H1 (cell line): Measurements from ENCODE around the gene COA5. TPM values are rescaled to one million over a fixed set of nuclear protein-coding genes. Genes with fewer than 3 reads are reported as not detected.

Source experiments
- CTCF ChIA-PET: fragments of 300-600 bp; sonication (Branson Sonifier 250); formaldehyde crosslinking; loops from one replicate; lab custom pipeline; 2021; ENCODE audit not compliant: partially characterized antibody; lab: Charles Lee
- POLR2A ChIA-PET: fragments of 300-600 bp; sonication (Branson Sonifier 250); formaldehyde crosslinking; loops from one replicate; lab custom pipeline; 2021; ENCODE audit warnings: inconsistent platforms; ENCODE audit not compliant: partially characterized antibody; lab: Charles Lee
- DNase-seq, 2 experiments: peaks; one replicate each; pipeline versions ENCODE4 v3.0.0 to v3.0.0-alpha.2; 2010 to 2022; ENCODE audit warnings: low spot score in 2 of 2, low read depth in 1 of 2, mixed read lengths in 1 of 2
- FAIRE-seq: peaks from 2 replicates; lab custom pipeline; 2011; peaks lifted over from hg19 to GRCh38; lab: Jason Lieb, UNC
- H2AFZ ChIP-seq: 2 replicates; pipeline ENCODE4 v1.8.1; 2012; ENCODE audit warnings: low read length, inconsistent platforms
- H2AK5ac ChIP-seq: 2 replicates; pipeline ENCODE4 v1.6.1; 2013; ENCODE audit warnings: low read depth, low read length
- H2BK120ac ChIP-seq: replicated peaks from 2 replicates; pipeline ENCODE3; 2013; ENCODE audit warnings: low read depth, low read length, inconsistent platforms
- H2BK12ac ChIP-seq: 2 replicates; pipeline ENCODE4 v1.6.1; 2013; ENCODE audit warnings: low read depth, low read length
- H2BK15ac ChIP-seq: 2 replicates; pipeline ENCODE4 v1.6.1; 2013; ENCODE audit warnings: low read length
- H2BK20ac ChIP-seq: 2 replicates; pipeline ENCODE4 v1.6.1; 2013; ENCODE audit warnings: low read length
- H2BK5ac ChIP-seq: 2 replicates; pipeline ENCODE4 v1.6.1; 2013; ENCODE audit warnings: low read depth, low read length
- H3K14ac ChIP-seq: 2 replicates; pipeline ENCODE4 v1.6.1; 2013; ENCODE audit warnings: inconsistent platforms; ENCODE audit not compliant: insufficient read length
- H3K18ac ChIP-seq: 2 replicates; pipeline ENCODE4 v1.6.1; 2013; ENCODE audit warnings: low read length; ENCODE audit errors: extremely low read depth
- H3K23ac ChIP-seq: 2 replicates; pipeline ENCODE4 v1.6.1; 2013; ENCODE audit warnings: inconsistent platforms; ENCODE audit not compliant: insufficient read length
- H3K23me2 ChIP-seq: 2 replicates; pipeline ENCODE4 v1.6.1; 2013; ENCODE audit warnings: low read depth, low read length
- H3K27ac ChIP-seq: 2 replicates; pipeline ENCODE4 v1.6.1; 2011; ENCODE audit warnings: low read depth, low read length, inconsistent platforms
- H3K27me3 ChIP-seq, 4 experiments: replicated peaks in 1 of 4; 1 replicate in 1 of 4; 2 replicates in 3 of 4; pipeline versions ENCODE4 v1.6.1 to v1.8.1; 2011 to 2013; ENCODE audit warnings: low read length in 3 of 4, mild to moderate bottlenecking in 3 of 4, inconsistent platforms in 2 of 4, mixed read lengths in 2 of 4, moderate library complexity in 1 of 4; ENCODE audit not compliant: control insufficient read depth in 3 of 4, insufficient read depth in 3 of 4; ENCODE audit errors: extremely low read depth in 1 of 4
- H3K36me3 ChIP-seq, 4 experiments: 2 replicates each; pipeline versions ENCODE4 v1.6.1 to v1.8.1; 2011 to 2013; ENCODE audit warnings: mild to moderate bottlenecking in 4 of 4, low read length in 3 of 4, moderate library complexity in 2 of 4, control low read depth in 1 of 4, inconsistent platforms in 1 of 4; ENCODE audit not compliant: insufficient read depth in 4 of 4, control insufficient read depth in 2 of 4
- H3K4ac ChIP-seq: replicated peaks from 2 replicates; pipeline ENCODE3; 2013; ENCODE audit warnings: low read length, low read depth, mixed read lengths, inconsistent platforms; ENCODE audit not compliant: insufficient read length
- H3K4me1 ChIP-seq, 4 experiments: replicated peaks in 1 of 4; 1 replicate in 1 of 4; 2 replicates in 3 of 4; pipeline versions ENCODE4 v1.6.1 to v1.8.1; 2011 to 2013; ENCODE audit warnings: low read length in 3 of 4, inconsistent platforms in 2 of 4, mixed read lengths in 1 of 4; ENCODE audit not compliant: insufficient read depth in 4 of 4, control insufficient read depth in 3 of 4
- H3K4me2 ChIP-seq, 2 experiments: 2 replicates each; pipeline versions ENCODE4 v1.6.1 to v1.8.1; 2011 to 2013; ENCODE audit warnings: low read depth in 2 of 2, low read length in 2 of 2, control low read depth in 1 of 2, inconsistent platforms in 1 of 2, mild to moderate bottlenecking in 1 of 2; ENCODE audit not compliant: insufficient read depth in 1 of 2
- H3K4me3 ChIP-seq, 4 experiments: fragments of 200-600, 300-600 bp in 1 of 4; sonication (generic), shearing (Covaris generic), sonication (Bioruptor Twin) in 1 of 4; 2 replicates each; pipeline versions ENCODE4 v1.5.1 to v1.8.1; 2011 to 2016; ENCODE audit warnings: low read length in 4 of 4, low read depth in 3 of 4, control low read depth in 2 of 4, inconsistent platforms in 2 of 4, mild to moderate bottlenecking in 2 of 4, mixed read lengths in 1 of 4, moderate library complexity in 1 of 4; ENCODE audit not compliant: insufficient read depth in 2 of 4; ENCODE audit errors: extremely low read depth in 1 of 4
- H3K56ac ChIP-seq: replicated peaks from 2 replicates; pipeline ENCODE3; 2013; ENCODE audit warnings: low read depth, mild to moderate bottlenecking, mixed read lengths, low read length, inconsistent platforms; ENCODE audit not compliant: insufficient read length
- H3K79me1 ChIP-seq: 2 replicates; pipeline ENCODE4 v1.6.1; 2013; ENCODE audit warnings: low read depth, low read length, control low read depth
- H3K79me2 ChIP-seq, 2 experiments: 2 replicates each; pipeline versions ENCODE4 v1.6.1 to v1.8.1; 2012 to 2013; ENCODE audit warnings: low read length in 2 of 2, mild to moderate bottlenecking in 2 of 2, inconsistent platforms in 1 of 2; ENCODE audit not compliant: insufficient read depth in 2 of 2, control insufficient read depth in 1 of 2
- H3K9ac ChIP-seq, 4 experiments: replicated peaks in 1 of 4; 1 replicate in 1 of 4; 2 replicates in 3 of 4; pipeline versions ENCODE4 v1.6.1 to v1.8.1; 2011 to 2013; ENCODE audit warnings: low read depth in 3 of 4, low read length in 3 of 4, control low read depth in 2 of 4, mild to moderate bottlenecking in 2 of 4, moderate library complexity in 2 of 4, inconsistent platforms in 1 of 4; ENCODE audit errors: extremely low read depth in 1 of 4
- H3K9me3 ChIP-seq, 2 experiments: 2 replicates each; pipeline versions ENCODE4 v1.6.1 to v1.8.1; 2012 to 2013; ENCODE audit warnings: mild to moderate bottlenecking in 2 of 2, moderate library complexity in 2 of 2, control low read depth in 1 of 2, inconsistent platforms in 1 of 2, low read depth in 1 of 2, low read length in 1 of 2, mixed read lengths in 1 of 2; ENCODE audit not compliant: insufficient read depth in 2 of 2
- H4K20me1 ChIP-seq, 2 experiments: replicated peaks in 1 of 2; 2 replicates each; pipeline versions ENCODE3 to v1.8.1; 2011 to 2013; ENCODE audit warnings: inconsistent platforms in 2 of 2, low read length in 2 of 2, mild to moderate bottlenecking in 1 of 2; ENCODE audit not compliant: insufficient read depth in 2 of 2, control insufficient read depth in 1 of 2
- H4K5ac ChIP-seq: 2 replicates; pipeline ENCODE4 v1.6.1; 2013; ENCODE audit warnings: low read length, low read depth, mixed read lengths, inconsistent platforms; ENCODE audit not compliant: insufficient read length
- H4K8ac ChIP-seq: 2 replicates; pipeline ENCODE4 v1.8.0; 2013; ENCODE audit warnings: mild to moderate bottlenecking, moderate library complexity, low read length, inconsistent platforms; ENCODE audit not compliant: insufficient read depth; ENCODE audit errors: extremely low read depth
- H4K91ac ChIP-seq: replicated peaks from 2 replicates; pipeline ENCODE3; 2013; ENCODE audit warnings: low read length, mixed read lengths, inconsistent platforms; ENCODE audit not compliant: insufficient read length
- ASH2L ChIP-seq: fragments of 200-600, 300-600 bp; sonication (generic); IDR thresholded peaks from one replicate; pipeline ENCODE4 v1.7.1; 2017; ENCODE audit warnings: low read length
- BRCA1 ChIP-seq: IDR thresholded peaks from 2 replicates; pipeline ENCODE4 v1.6.1; 2012; ENCODE audit warnings: low read depth, low read length, improper control_type of control experiment
- CBX8 ChIP-seq: fragments of 300-800, 300-1000 bp; sonication (generic); IDR thresholded peaks from 2 replicates; pipeline ENCODE4 v1.7.1; 2016; ENCODE audit warnings: low read depth, low read length, borderline replicate concordance
- EGR1 ChIP-seq: IDR thresholded peaks from 2 replicates; pipeline ENCODE4 v1.6.1; 2011; ENCODE audit warnings: low read depth, low read length, borderline replicate concordance
- GABPA ChIP-seq: IDR thresholded peaks from 2 replicates; pipeline ENCODE4 v1.6.1; 2011; ENCODE audit warnings: mild to moderate bottlenecking, low read length, moderate library complexity, borderline replicate concordance; ENCODE audit not compliant: insufficient read depth
- KDM1A ChIP-seq: fragments of 200-600, 300-600 bp; sonication (generic); IDR thresholded peaks from 2 replicates; pipeline ENCODE4 v1.7.1; 2016; ENCODE audit warnings: mild to moderate bottlenecking, low read length, borderline replicate concordance
- NANOG ChIP-seq: IDR thresholded peaks from 2 replicates; pipeline ENCODE4 v1.6.1; 2011; ENCODE audit warnings: low read length, low read depth, mild to moderate bottlenecking, inconsistent platforms; ENCODE audit not compliant: insufficient read depth, poor library complexity, severe bottlenecking
- POLR2A ChIP-seq, 2 experiments: IDR thresholded peaks; 1 replicate in 1 of 2; 2 replicates in 1 of 2; pipeline ENCODE4 v1.6.1; 2011; ENCODE audit warnings: low read depth in 2 of 2, low read length in 2 of 2, mild to moderate bottlenecking in 2 of 2; ENCODE audit errors: control extremely low read depth in 1 of 2
- RBBP5 ChIP-seq: IDR thresholded peaks from 2 replicates; pipeline ENCODE4 v1.7.1; 2012; ENCODE audit warnings: low read depth, mild to moderate bottlenecking, inconsistent platforms, low read length, moderate library complexity, borderline replicate concordance
- SAP30 ChIP-seq: fragments of 300-600 bp; sonication (generic); IDR thresholded peaks from 2 replicates; pipeline ENCODE4 v1.7.1; 2012; ENCODE audit warnings: low read length, moderate library complexity, mild to moderate bottlenecking, inconsistent platforms; ENCODE audit not compliant: insufficient read depth, insufficient replicate concordance
- SRF ChIP-seq: IDR thresholded peaks from 2 replicates; pipeline ENCODE4 v1.6.1; 2011; ENCODE audit warnings: mild to moderate bottlenecking, low read depth, low read length, moderate library complexity
- SUZ12 ChIP-seq: fragments of 200-600 bp; sonication (generic); IDR thresholded peaks from 2 replicates; pipeline ENCODE4 v1.6.1; 2012; ENCODE audit warnings: mild to moderate bottlenecking, inconsistent platforms, low read length, moderate library complexity, mixed read lengths
- WGBS, 2 experiments: shearing (Covaris generic) in 1 of 2; methylation state at CpG; one replicate each; pipeline versions ENCODE4 v1.1.6 to v1.1.7; 2013 to 2015; ENCODE audit warnings: low lambda C conversion rate in 2 of 2, mixed read lengths in 2 of 2, inconsistent platforms in 1 of 2, low coverage in 1 of 2, missing lambda C conversion rate in 1 of 2; ENCODE audit not compliant: insufficient replicate concordance in 2 of 2, insufficient coverage in 1 of 2, insufficient read length in 1 of 2; ENCODE audit errors: extremely low coverage in 1 of 2, missing lambda C conversion rate in 1 of 2; 5-methylcytosine and 5-hydroxymethylcytosine counted together
- polyA plus RNA-seq, 7 experiments: library from polyadenylated mRNA; depleted of rRNA in 3 of 7; stranded (reverse) in 5 of 7; unstranded in 2 of 7; fragments of >200 nt in 5 of 7; fragments of 200-250 nt in 2 of 7; gene quantifications; 1 replicate in 5 of 7; 2 replicates in 1 of 7; 4 replicates in 1 of 7; pipeline versions ENCODE4 v1.2.1 to v1.2.3, GENCODE V29; 2011 to 2013; ENCODE audit warnings: missing spikeins in 2 of 7, mixed read lengths in 2 of 7
- total RNA-seq: library from RNA; stranded (reverse); fragmentation: NEBNext Ultra II Directional; extraction: Animal tissue kit (Norgen Biotek cat#: 25700); gene quantifications from 2 replicates; pipeline ENCODE4 v1.2.1, GENCODE V29; 2021

COA5 gene
- total and polyA plus RNA-seq, 2 of the 8 experiments (the other 6 are each of a cell fraction or from before 2014, with no cell fraction given): 20.3 to 24.7 TPM

GRCh38 chr2:98654699-98655495 lies 46.6 kb upstream of the COA5 start:
- no peaks in the 10 kb centered on the region for H3K79me1 ChIP-seq
- H3K9ac ChIP-seq: no peak overlapping the region
- H3K23me2 ChIP-seq: no peaks in the 10 kb centered on the region
- no peak for DNase-seq
- no peak overlapping the region for H3K23ac ChIP-seq
- H3K18ac ChIP-seq: no peak overlapping the region
- POLR2A ChIA-PET: no interaction called here
- no peaks in the 10 kb centered on the region for H3K9me3 ChIP-seq
- no peak overlapping the region for H2BK20ac ChIP-seq
- H3K36me3 ChIP-seq: no peaks in the 10 kb centered on the region
- TF ChIP-seq BRCA1: no peak
- no peak for TF ChIP-seq KDM1A
- no peak for TF ChIP-seq NANOG
- no peak for TF ChIP-seq POLR2A (IDR thresholded peaks at IDR 0.05; ENCODE audit: control extremely low read depth in 1 of 2, low read depth in 2 of 2, low read length in 2 of 2)
- no peak for TF ChIP-seq GABPA
- no peak for TF ChIP-seq SAP30
- TF ChIP-seq SUZ12: no peak
- no peak for TF ChIP-seq CBX8
- no peak for TF ChIP-seq EGR1
- no peak for TF ChIP-seq SRF
- TF ChIP-seq RBBP5: no peak
- TF ChIP-seq ASH2L: no peak
- no peak overlapping the region for H3K56ac ChIP-seq
- no peak overlapping the region for H4K5ac ChIP-seq
- H2BK120ac ChIP-seq: no peak overlapping the region
- no peak overlapping the region for H2BK15ac ChIP-seq
- no peak overlapping the region for H3K4me2 ChIP-seq
- no peak overlapping the region for H3K14ac ChIP-seq
- H3K27me3 ChIP-seq: no peaks in the 10 kb centered on the region
- H2BK12ac ChIP-seq: no peak overlapping the region
- no peak overlapping the region for H2BK5ac ChIP-seq
- no peaks in the 10 kb centered on the region for H3K79me2 ChIP-seq
- no peaks in the 10 kb centered on the region for H3K4me1 ChIP-seq
- H2AFZ ChIP-seq: no peak overlapping the region
- H4K20me1 ChIP-seq: no peaks in the 10 kb centered on the region
- H4K91ac ChIP-seq: no peak overlapping the region
- no peak overlapping the region for H3K4ac ChIP-seq
- no peak overlapping the region for H4K8ac ChIP-seq
- no peak overlapping the region for H3K4me3 ChIP-seq
- FAIRE-seq: no peak
- CTCF ChIA-PET: no interaction called here
- WGBS, 2 experiments: 89% methylated on average over 3 of the region's 3 CpGs; no CpG with 5 or more reads in 1 of the 2 experiments
- no peak overlapping the region for H2AK5ac ChIP-seq
- H3K27ac ChIP-seq: no peak overlapping the region
